PFSK-1 (cell line): ENCODE data around the gene CREB3L2.

Source experiments
- FOXP2 ChIP-seq: optimal IDR thresholded peaks from 2 replicates; pipeline ENCODE3; 2011; ENCODE audit warnings: borderline replicate concordance, control low read depth, inconsistent platforms; ENCODE audit not compliant: insufficient read depth; ENCODE audit errors: extremely low read length, extremely low read depth
- POLR2AphosphoS5 ChIP-seq: IDR thresholded peaks from 2 replicates; pipeline ENCODE4 v1.6.1; 2012; ENCODE audit warnings: low read depth, mild to moderate bottlenecking, control low read depth, low read length, moderate library complexity
- REST ChIP-seq, 2 experiments: IDR thresholded peaks; 2 replicates each; pipeline versions ENCODE4 v1.6.1 to v1.8.0; 2011 to 2012; ENCODE audit warnings: low read depth in 2 of 2, low read length in 2 of 2, control low read depth in 1 of 2, inconsistent platforms in 1 of 2, mild to moderate bottlenecking in 1 of 2, moderate library complexity in 1 of 2; ENCODE audit not compliant: insufficient read depth in 1 of 2
- SIN3A ChIP-seq: IDR thresholded peaks from 2 replicates; pipeline ENCODE4 v1.6.1; 2012; ENCODE audit warnings: mild to moderate bottlenecking, low read length, moderate library complexity, borderline replicate concordance; ENCODE audit not compliant: insufficient read depth
- TAF1 ChIP-seq: IDR thresholded peaks from 2 replicates; pipeline ENCODE4 v1.6.1; 2012; ENCODE audit warnings: low read length, control low read depth, borderline replicate concordance; ENCODE audit not compliant: insufficient read depth

CREB3L2 gene

GRCh38 chr7:137984181-137985041 is 17.5 kb downstream of the CREB3L2 start:
- TF ChIP-seq POLR2AphosphoS5 (no peak), FOXP2 (no peak), TAF1 (no peak), REST (IDR thresholded peaks at IDR 0.05; ENCODE audit: insufficient read depth in 1 of 2, low read depth in 2 of 2, low read length in 2 of 2) (no peak)

GRCh38 chr7:137983323-137984008 is 18.4 kb downstream of the CREB3L2 start:
- TF ChIP-seq SIN3A (no peak), REST (IDR thresholded peaks at IDR 0.05; ENCODE audit: insufficient read depth in 1 of 2, low read depth in 2 of 2, low read length in 2 of 2) (no peak), POLR2AphosphoS5 (no peak), TAF1 (no peak), FOXP2 (no peak)

- TF ChIP-seq REST (IDR thresholded peaks at IDR 0.05; ENCODE audit: insufficient read depth in 1 of 2, low read depth in 2 of 2, low read length in 2 of 2): no peak
- no peak for TF ChIP-seq POLR2AphosphoS5
- no peak for TF ChIP-seq TAF1
- no peak for TF ChIP-seq FOXP2
- no peak for TF ChIP-seq SIN3A
These were observed 20.2 kb downstream of the CREB3L2 start for GRCh38 chr7:137981668-137982067.

GRCh38 chr7:137981175-137981574 is 20.7 kb downstream of the CREB3L2 start:
- no peak for TF ChIP-seq SIN3A
- no peak for TF ChIP-seq POLR2AphosphoS5
- TF ChIP-seq REST (IDR thresholded peaks at IDR 0.05; ENCODE audit: insufficient read depth in 1 of 2, low read depth in 2 of 2, low read length in 2 of 2): no peak
- no peak for TF ChIP-seq TAF1
- TF ChIP-seq FOXP2: no peak
